HG02763 (cell line): ENCODE results near the gene ENTPD8.

Experiments used
- ATAC-seq: cut with Tn5 transposase; IDR thresholded peaks from one replicate; pipeline ENCODE4 v1.9.1; 2021; ENCODE audit warnings: mild to moderate bottlenecking, moderate library complexity; ENCODE audit not compliant: unreplicated experiment

ENTPD8 gene

GRCh38 chr9:137448602-137448962 is 7.4 kb upstream of the ENTPD8 start:
- no peak for ATAC-seq

- no peak for ATAC-seq
These were observed 6.8 kb upstream of the ENTPD8 start for GRCh38 chr9:137447722-137448601.

GRCh38 chr9:137446851-137447471 is 5.8 kb upstream of the ENTPD8 start:
- ATAC-seq: no peak

- no peak for ATAC-seq
These were observed 4.8 kb upstream of the ENTPD8 start for GRCh38 chr9:137445930-137446431.

GRCh38 chr9:137445275-137445807 is 4.2 kb upstream of the ENTPD8 start:
- no peak for ATAC-seq

- no peak for ATAC-seq
These were observed 3.1 kb upstream of the ENTPD8 start for GRCh38 chr9:137444106-137444790.

GRCh38 chr9:137441935-137442321 is 771 bp upstream of the ENTPD8 start:
- ATAC-seq: no peak

- ATAC-seq: no peak
These were observed 1.9 kb downstream of the ENTPD8 start for GRCh38 chr9:137439158-137439714.

GRCh38 chr9:137438591-137439157 is 2.5 kb downstream of the ENTPD8 start:
- no peak for ATAC-seq

- no peak for ATAC-seq
These were observed 3.2 kb downstream of the ENTPD8 start for GRCh38 chr9:137437691-137438590.

GRCh38 chr9:137436761-137437600 is 4.2 kb downstream of the ENTPD8 start:
- ATAC-seq: no peak

GRCh38 chr9:137435980-137436760 is 5.0 kb downstream of the ENTPD8 start:
- no peak for ATAC-seq

GRCh38 chr9:137435381-137435891 is 5.7 kb downstream of the ENTPD8 start:
- no peak for ATAC-seq

- ATAC-seq: no peak
These were observed 6.4 kb downstream of the ENTPD8 start for GRCh38 chr9:137434498-137435380.

- ATAC-seq: no peak
These were observed 7.2 kb downstream of the ENTPD8 start for GRCh38 chr9:137433916-137434431.

GRCh38 chr9:137433349-137433915 is 7.7 kb downstream of the ENTPD8 start:
- no peak for ATAC-seq
